Activated naive CD8-positive, alpha-beta T cell treated with anti-CD3 and anti-CD28 coated beads, Interleukin-2, amount 50 U/mL, for 16 hours (primary cell): ENCODE data around the gene CD82.

ENCODE experiments used
- DNase-seq: peaks from one replicate; pipeline ENCODE4 v3.0.0-alpha.2; 2020; ENCODE audit warnings: low read depth, low spot score

Gene CD82

DNA sequence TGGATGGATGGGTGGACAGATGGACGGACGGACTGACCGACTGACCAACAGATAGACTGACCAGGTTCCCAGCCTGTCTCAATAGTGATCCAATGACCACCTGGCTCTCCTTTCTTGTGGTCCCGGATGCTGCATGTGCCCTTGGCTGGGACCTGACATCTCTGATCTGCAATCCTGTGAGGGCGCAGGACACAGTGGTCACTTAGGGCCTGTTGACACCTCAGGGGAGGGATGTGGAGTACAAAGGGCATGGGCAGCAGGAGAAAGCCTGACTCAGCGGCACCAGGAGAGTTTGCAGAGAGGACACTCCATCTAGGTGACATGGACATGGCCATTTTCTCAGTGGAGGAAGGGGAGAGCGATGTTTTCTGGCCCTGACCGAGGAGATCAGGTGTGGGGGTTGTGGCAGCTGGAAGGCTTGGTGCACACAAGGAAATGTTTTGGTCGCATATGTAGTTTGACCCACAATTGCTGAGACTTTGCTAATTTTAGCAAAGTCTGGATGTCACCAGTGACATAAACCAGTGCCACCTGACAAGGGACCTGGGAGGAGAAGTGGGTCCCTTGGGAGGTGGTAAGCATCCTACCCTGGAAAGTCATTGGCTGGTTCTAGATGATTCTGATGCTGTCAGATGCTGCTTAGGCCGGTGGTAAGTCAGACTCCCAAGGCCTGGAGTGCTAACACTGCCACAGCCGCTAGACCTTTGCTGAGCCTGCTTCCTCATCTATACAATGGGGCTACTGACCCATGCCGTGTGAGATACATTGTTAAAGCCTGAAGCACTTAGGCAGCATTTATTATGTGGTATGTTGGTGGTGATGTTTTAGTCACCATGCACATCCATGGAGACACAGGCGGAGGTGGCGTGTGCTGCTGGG, 50.7 kb downstream of the CD82 start:
- no peak for DNase-seq

DNA sequence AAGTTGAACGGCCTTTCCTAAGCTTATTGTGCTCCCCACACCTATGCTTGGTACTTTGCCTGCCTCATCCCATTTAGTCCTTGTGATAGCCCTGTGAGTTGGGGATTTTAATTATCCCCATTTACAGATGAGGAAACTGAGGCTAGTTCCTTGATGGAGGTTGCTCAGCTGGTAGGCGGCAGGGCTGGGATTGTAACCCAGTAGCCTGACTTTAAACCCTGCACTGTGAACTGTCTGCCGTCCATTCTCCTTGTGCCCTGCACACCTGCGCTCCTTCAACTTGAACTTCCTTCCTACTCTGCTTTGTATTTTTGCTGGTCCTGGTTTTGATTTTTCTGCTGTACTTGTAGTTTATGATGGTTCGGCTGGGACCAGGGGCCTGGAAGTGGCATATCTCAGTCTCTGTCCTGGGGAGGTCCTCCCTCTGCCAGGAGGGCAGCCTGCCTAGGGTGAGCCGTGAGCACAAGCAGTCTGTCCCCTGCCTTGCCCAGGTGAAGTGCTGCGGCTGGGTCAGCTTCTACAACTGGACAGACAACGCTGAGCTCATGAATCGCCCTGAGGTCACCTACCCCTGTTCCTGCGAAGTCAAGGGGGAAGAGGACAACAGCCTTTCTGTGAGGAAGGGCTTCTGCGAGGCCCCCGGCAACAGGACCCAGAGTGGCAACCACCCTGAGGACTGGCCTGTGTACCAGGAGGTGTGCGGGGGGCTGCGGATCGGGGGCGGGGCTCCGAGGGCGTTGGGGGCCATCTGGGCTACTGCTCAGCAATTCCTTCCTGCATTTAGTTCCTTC, 52.4 kb downstream of the CD82 start:
- DNase-seq: no peak

- DNase-seq: no peak
These were observed 53.3 kb downstream of the CD82 start for GRCh38 chr11:44618561-44619425.

DNA sequence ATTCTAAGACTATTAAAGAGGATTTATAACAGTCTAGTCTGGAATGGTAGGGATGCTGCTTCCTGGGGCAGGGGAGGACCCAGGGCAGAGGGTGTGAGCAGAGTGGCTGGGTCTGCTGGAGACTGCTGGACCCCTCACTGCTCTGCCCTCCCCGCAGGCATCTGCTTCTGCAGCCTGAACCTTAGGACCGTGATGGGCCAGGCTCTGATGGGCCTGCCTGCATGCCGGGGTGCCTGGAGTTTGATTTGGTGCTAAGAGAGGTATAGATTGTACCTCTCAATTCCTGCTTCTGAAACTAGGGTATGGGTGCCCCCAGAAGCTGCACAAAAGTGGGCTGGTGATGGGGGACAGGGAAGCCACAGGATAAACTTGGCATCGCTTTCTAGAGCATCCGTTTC, 54.9 kb downstream of the CD82 start:
- DNase-seq: no peak

- DNase-seq: no peak
These were observed 55.7 kb downstream of the CD82 start for GRCh38 chr11:44621140-44621681.

GRCh38 chr11:44621784-44622183, 56.3 kb downstream of the CD82 start:
- DNase-seq: no peak

- no peak for DNase-seq
These were observed 56.8 kb downstream of the CD82 start for GRCh38 chr11:44622190-44622650.

- DNase-seq: no peak
These were observed 57.3 kb downstream of the CD82 start for GRCh38 chr11:44622721-44623258.

DNA sequence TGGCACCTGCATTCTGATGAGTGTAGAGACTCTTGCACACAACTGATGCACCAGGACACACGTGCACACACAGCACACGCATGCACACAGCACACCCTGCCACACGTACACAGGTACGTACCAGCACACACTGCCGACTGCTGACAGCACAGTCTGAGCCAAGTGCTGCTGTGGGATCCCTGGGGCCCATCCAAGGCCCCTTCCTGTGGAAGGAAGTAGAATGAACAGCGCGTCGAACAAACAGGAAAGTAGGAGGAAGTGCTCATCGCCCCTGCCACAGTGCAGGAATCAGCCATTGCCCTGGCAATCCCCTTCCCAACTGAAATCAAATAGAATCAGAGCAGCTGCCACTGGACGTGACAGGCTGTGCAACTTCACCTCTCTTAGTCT, 57.9 kb downstream of the CD82 start:
- no peak for DNase-seq

DNA sequence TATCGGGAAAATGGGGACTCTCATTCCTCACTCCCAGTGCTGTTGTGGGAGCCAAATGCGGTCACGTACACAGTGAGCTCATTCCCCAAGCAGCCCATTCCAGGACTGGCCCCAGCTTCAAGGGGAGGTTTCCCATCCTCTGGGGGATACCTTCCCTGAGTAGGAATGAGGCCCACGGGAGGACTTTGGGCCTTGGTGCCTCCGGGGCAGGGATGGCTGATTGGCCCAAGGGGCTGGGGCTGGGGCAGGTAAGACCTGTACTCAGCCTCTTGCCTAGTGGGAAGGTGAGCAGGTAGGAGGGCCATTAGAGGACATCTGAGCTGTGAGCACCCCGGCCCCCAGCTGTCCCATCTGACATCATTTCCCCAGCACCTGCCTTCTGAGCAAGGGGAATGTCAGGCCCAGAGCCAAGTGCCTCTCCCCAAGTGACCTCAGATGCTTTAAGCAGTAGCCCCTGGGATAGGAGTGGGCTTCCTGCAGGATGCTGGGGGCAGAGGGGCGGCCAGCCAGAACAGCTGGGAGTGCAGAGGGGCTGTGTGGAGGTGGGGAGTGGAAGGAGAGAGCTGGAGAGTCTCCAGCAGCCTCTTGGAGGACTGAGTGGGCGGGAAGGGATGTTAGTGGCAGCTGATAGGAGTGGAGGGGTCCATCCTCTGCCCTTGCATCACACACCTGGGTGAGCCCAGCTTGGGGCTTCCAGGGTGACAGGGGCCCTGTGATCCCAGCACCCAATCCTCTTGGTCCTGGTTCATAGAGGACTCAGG, 58.4 kb downstream of the CD82 start:
- no peak for DNase-seq

- no peak for DNase-seq
These were observed 59.3 kb downstream of the CD82 start for GRCh38 chr11:44624761-44625221.

DNA sequence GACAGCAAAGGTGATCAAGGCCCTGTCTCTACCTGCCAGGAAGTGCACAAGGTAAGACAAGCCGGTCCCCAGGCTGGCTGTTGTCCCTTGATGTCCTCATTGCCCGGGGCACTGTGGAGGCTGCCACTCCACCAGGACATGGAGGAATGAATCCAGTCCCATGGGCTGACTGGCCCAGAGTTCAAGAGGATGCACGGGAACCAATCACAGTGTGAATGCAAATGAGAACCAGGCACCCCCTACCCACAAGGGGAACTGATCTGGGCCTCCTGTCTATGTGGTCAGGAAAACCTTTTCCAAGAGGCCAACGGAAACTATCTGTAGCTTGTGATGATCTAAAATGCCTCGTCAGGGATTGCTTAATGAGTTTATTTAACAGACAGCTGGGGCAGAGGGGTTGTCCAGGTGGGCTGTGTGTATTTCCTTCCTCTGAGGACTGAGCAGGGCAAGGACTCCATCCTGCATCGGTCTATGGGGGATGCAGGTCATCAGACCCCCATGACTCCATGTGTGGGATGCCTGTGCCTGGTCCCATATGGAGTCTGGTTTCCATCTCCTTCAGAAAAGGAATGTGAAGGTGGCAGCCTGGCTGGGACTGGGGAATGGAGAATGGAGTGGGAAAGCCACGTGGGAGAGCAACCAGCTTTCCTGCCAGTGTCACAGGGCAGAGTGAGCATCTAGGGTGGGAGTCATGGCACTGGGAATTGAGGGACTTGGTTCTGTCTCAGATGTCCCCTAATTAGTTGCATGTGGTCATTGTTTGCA, 60.5 kb downstream of the CD82 start:
- no peak for DNase-seq

DNA sequence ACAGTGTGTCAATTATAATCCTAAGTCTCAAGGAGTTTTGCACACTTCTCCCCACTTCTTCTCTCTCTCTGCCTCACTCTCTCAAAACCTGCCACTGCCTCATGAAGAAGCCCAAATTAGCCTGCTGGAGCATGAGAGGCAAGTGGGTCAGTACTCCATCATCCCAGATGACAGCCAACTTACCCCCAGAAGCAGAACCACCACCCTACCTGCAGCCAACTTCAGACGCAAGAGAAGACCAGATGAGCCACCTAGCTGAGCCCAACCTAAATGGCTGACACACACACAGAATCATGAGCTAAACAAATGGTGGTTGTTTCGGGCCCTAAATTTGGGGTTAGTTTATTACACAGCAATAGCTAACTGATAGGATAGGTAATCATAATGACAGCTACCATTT, 61.2 kb downstream of the CD82 start:
- no peak for DNase-seq

DNA sequence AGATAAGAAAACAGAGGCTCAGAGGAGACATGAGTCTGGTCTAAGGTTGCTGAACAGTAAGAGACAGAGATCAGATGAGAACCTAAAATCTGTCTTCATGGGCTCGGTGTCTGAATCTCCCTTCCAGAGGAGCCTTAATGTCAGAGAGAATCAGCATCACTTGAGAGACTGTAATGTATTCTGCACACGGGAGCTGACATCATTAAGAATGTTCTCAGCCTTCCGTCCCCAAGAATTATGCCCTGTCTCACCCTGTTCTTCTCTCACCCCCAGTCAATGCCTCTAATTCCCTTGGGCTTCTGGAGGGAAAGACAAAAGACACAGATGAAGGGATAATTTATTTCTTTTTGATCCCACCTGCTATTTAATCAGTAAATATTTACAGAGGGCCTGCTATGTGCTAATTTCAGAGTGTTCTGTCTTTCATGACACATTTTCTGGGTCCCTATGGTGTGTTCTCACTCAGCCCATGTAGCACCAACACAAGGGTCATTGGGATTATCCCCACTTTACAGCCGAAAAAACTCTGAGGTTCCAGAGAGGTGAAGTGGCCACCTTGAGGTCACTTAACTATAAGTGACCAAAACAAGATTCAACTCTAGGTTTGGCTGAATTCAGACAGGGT, 61.8 kb downstream of the CD82 start:
- DNase-seq: no peak

- no peak for DNase-seq
These were observed 62.7 kb downstream of the CD82 start for GRCh38 chr11:44627911-44628729.

DNA sequence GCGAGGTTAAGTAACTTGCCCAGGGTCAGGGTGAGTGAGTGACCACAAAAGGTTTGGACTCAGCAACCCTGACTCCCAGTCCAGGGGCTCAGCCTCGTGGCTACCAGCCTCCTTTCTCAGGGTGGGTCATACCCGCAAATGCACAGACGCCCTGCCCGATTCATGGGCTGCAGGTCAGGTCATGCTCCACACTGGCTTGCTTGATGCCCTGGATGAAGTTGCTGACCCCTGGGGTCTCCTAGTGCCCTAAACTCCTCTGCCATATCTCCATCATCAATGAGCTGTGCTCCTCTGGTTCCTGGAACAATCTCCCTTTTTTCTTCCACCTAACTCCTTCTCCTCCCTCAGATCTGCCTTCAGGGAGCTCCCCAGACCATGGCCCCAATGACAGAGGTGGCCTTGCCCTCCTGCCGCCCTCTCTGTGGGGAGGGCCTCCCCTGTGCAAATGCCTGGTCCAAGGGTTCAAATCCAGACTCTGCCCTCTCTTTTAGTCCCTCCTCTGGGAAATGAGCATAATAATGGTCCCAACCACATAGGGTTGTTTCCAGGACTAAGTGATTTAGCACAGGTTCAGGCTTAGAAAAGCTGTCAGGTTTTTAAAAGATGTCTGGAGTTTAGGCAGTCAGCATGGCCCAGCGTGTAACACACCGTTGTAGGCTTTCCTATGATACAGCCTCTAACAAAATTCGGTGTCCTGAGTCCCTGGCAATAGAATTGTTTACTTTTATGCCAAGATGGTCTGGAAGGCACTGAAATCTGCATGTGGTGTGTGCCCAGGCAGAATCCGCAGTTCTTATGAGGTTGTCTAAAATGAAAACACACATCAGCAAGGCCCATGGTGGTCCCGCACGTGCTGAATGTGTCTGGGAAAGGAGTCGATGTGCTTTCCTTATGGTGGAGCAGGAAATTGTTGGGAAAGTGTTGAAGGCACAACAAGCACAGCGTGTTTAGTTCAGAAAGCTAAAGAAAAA, 63.6 kb downstream of the CD82 start:
- DNase-seq: no peak

DNA sequence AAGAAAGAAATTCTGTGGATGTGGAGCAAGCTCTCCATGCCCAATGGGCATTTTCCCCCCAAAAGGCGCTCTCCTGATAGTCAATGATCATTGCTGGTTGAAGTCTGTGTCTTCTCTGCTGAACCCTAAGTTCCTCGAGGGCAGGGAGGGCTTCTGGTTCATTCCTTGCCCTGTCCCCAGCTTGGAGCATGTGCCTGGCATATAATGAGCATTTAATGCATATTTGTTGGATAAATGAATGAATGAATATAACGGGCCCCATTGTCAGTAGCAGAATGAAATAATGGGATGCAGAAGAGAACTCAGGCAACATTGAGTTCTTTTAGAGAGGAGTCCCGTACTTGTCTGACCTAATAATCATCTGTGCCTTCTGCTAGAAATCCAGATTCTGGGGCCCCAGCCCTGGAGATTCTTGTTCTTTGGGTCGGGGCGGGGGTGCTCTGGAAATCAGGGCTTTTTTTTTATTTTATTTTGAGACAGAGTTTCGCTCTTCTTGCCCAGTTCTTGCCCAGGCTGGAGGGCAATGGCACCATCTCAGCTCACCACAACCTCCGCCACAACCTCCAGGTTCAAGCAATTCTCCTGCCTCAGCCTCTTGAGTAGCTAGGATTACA, 64.4 kb downstream of the CD82 start:
- no peak for DNase-seq
